Spinal cord (tissue), 10 donors: ENCODE measurements around the gene DHX36. TPM values are rescaled to one million over a fixed set of nuclear protein-coding genes. Genes with fewer than 3 reads are reported as not detected.

Experiments
- DNase-seq, 6 donors: peaks; one replicate each; pipeline versions ENCODE4 v3.0.0 to v3.0.0-alpha.2; 2013 to 2015; ENCODE audit warnings: low spot score in 6 of 6, low read depth in 4 of 6
- H3K27ac ChIP-seq: one replicate; pipeline ENCODE4 v1.5.1; 2013; ENCODE audit warnings: low read depth, low read length, control low read depth
- H3K27me3 ChIP-seq: one replicate; pipeline ENCODE4 v1.6.1; 2013; ENCODE audit warnings: low read length; ENCODE audit not compliant: control insufficient read depth, insufficient read depth
- H3K36me3 ChIP-seq: one replicate; pipeline ENCODE4 v1.6.1; 2013; ENCODE audit warnings: low read length; ENCODE audit not compliant: control insufficient read depth, insufficient read depth
- H3K4me1 ChIP-seq: one replicate; pipeline ENCODE4 v1.6.1; 2013; ENCODE audit warnings: low read length; ENCODE audit not compliant: control insufficient read depth, insufficient read depth
- H3K4me3 ChIP-seq: one replicate; pipeline ENCODE4 v1.5.1; 2013; ENCODE audit warnings: low read depth, low read length, control low read depth
- H3K9me3 ChIP-seq: one replicate; pipeline ENCODE4 v1.6.1; 2013; ENCODE audit warnings: low read length; ENCODE audit not compliant: control insufficient read depth, insufficient read depth
- WGBS: methylation state at CpG from one replicate; pipeline ENCODE4 v1.1.5; 2013; ENCODE audit warnings: missing lambda C conversion rate; ENCODE audit not compliant: insufficient coverage; 5-methylcytosine and 5-hydroxymethylcytosine counted together
- polyA plus RNA-seq, 2 donors: library from polyadenylated mRNA; unstranded; fragments of 120-200 nt; gene quantifications; one replicate each; pipeline ENCODE4 v1.2.1, GENCODE V29; 2013; ENCODE audit not compliant: insufficient read length in 2 of 2
- total RNA-seq, 2 donors: library from RNA; depleted of rRNA in 1 of 2; stranded (reverse); fragments of 120-200 nt in 1 of 2; fragments of >200 nt in 1 of 2; gene quantifications; one replicate each; pipeline versions ENCODE4 v1.2.3 to v1.2.4, GENCODE V29; 2013 to 2014
- donor health status: healthy.

The DHX36 gene
- total and polyA plus RNA-seq, 4 donors, result 70.2 to 135 (median 80.9) TPM

- Histone ChIP-seq H3K4me3 (no peak overlapping the region), H3K36me3 (peaks cover 5% of the 10 kb centered on the region), H3K4me1 (peaks cover 11% of the 10 kb centered on the region), H3K27ac (no peak overlapping the region), H3K27me3 (no peaks in the 10 kb centered on the region), H3K9me3 (no peaks in the 10 kb centered on the region)
- 92% methylated on average over 3 of the region's 3 CpGs for WGBS
- DNase-seq, result no peak
Measured at GRCh38 chr3:154251610-154252009, 72.7 kb downstream of the DHX36 start.

DNA sequence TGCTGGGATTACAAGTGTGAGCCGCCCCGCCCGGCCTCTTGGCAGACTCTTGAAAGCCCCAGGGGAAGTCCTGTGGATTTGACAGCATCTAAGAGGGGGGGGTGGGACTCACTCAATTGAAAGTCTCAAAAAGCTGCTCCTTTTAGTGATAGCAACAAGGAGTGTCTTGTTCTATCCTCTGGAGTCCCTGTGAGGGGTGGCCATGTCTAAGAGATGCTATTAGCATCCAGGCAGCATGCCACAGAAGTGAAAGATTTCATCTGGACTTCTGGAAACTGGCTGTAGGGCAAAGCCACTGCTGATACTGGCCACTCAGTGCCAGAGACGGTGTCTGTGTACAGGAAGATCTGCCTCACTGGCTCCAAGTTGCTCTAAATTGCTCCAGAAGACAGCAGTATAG lies 74.0 kb downstream of the DHX36 start:
- DNase-seq, result peak in 4 of 6 donors; percentile 15 to 70 (median 41)
- WGBS, result 39% methylated on average over 4 of the region's 4 CpGs

GRCh38 chr3:154247806-154248415 lies 76.4 kb downstream of the DHX36 start:
- Histone ChIP-seq H3K4me1 (peaks cover 9% of the 10 kb centered on the region), H3K9me3 (no peaks in the 10 kb centered on the region), H3K4me3 (no peak overlapping the region), H3K27me3 (no peaks in the 10 kb centered on the region), H3K36me3 (no peaks in the 10 kb centered on the region), H3K27ac (peak overlapping the region; percentile 62)
- no CpG with 5 or more reads among the region's 2 CpGs for WGBS
- peak; percentile 29 to 86 (median 51) for DNase-seq

More for the DNA sequence above, 74.0 kb downstream of the DHX36 start:
- no peaks in the 10 kb centered on the region for H3K27me3 ChIP-seq
- no peaks in the 10 kb centered on the region for H3K9me3 ChIP-seq
- H3K4me1 ChIP-seq, result peaks cover 11% of the 10 kb centered on the region
- H3K4me3 ChIP-seq, result no peak overlapping the region
- H3K27ac ChIP-seq, result no peak overlapping the region
- H3K36me3 ChIP-seq, result peaks cover 5% of the 10 kb centered on the region

DNA sequence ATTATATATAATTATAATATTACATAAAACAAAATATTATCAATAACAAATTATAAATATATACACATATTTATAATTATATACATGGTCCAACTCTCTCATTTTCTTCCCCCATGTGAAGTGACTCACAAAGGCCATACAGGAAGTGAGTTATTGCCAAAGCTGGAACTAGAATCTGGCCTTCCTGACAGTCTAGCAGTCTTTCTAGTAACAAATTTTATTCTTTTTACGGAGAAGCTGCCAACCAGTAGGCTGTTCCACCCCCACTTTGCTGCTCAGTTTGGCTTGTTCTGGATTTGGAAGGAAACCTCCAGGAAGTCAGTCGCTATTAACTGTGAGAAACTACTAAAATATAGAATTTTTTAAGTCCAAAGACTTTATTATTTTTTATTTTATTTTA lies 79.6 kb downstream of the DHX36 start:
- WGBS, result no CpG with 5 or more reads among the region's 2 CpGs
- no peak overlapping the region for H3K27ac ChIP-seq
- no peak for DNase-seq
- no peaks in the 10 kb centered on the region for H3K36me3 ChIP-seq
- no peak overlapping the region for H3K4me3 ChIP-seq
- peaks cover 3% of the 10 kb centered on the region for H3K4me1 ChIP-seq
- H3K27me3 ChIP-seq, result no peaks in the 10 kb centered on the region
- no peaks in the 10 kb centered on the region for H3K9me3 ChIP-seq

GRCh38 chr3:154243353-154243752 lies 80.9 kb downstream of the DHX36 start:
- Histone ChIP-seq H3K9me3 (no peaks in the 10 kb centered on the region), H3K27me3 (no peaks in the 10 kb centered on the region), H3K4me1 (peaks cover 3% of the 10 kb centered on the region), H3K4me3 (no peak overlapping the region), H3K27ac (peak overlapping the region; percentile 4), H3K36me3 (no peaks in the 10 kb centered on the region)
- 83% methylated on average over 1 of the region's 2 CpGs for WGBS
- DNase-seq, result peak in 1 of 6 donors; percentile 41

DNA sequence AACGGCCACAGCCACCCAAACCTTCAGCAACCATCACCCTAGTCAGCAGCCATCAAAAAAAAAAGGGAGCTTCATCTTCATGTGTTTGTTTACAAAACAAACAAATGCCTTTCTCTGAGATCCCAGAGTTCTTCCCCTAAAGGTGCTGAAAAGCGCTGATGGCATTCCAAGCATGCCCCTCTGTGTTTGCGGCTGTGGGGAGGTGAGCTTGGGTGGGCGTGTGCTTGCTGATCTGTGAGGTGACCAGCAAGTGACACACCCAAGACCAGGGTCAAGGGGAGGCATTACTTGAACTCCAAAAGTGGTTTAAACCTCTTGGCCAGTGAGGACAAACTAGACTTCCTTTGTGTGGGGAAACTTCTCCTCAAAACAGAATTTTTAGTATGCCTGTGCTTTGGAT lies 81.5 kb downstream of the DHX36 start:
- Histone ChIP-seq H3K36me3 (no peaks in the 10 kb centered on the region), H3K4me3 (no peak overlapping the region), H3K27ac (peak overlapping the region; percentile 4), H3K27me3 (no peaks in the 10 kb centered on the region), H3K4me1 (peaks cover 3% of the 10 kb centered on the region), H3K9me3 (no peaks in the 10 kb centered on the region)
- no peak for DNase-seq
- WGBS, result 65% methylated on average over 3 of the region's 4 CpGs

- no peaks in the 10 kb centered on the region for H3K9me3 ChIP-seq
- H3K27me3 ChIP-seq, result no peaks in the 10 kb centered on the region
- no peak overlapping the region for H3K4me3 ChIP-seq
- H3K36me3 ChIP-seq, result no peaks in the 10 kb centered on the region
- H3K4me1 ChIP-seq, result peaks cover 3% of the 10 kb centered on the region
- H3K27ac ChIP-seq, result no peak overlapping the region
- WGBS, result 92% methylated on average over 5 of the region's 5 CpGs
- DNase-seq, result no peak
Measured at GRCh38 chr3:154241496-154241895, 82.8 kb downstream of the DHX36 start.

DNA sequence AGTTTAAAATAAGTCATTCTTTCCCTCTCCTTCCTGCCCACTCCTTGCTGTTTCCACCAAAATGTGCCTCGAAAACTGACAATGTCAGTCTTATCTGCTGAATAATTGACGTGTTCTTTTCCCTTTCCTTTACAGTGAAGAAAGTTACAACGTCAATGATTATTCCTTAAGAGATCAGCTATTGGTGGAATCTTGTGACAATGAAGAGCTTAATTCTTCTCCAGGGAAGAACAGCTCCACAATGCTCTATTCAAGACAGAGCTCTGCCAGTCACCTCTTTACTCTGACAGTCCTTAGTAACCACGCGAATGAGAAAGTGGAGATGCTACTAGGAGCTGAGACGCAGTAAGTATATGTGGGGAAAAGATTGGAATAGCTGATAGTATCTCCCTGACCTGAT lies 84.1 kb downstream of the DHX36 start:
- Histone ChIP-seq H3K27me3 (no peaks in the 10 kb centered on the region), H3K4me1 (peaks cover 3% of the 10 kb centered on the region), H3K27ac (no peak overlapping the region), H3K9me3 (no peaks in the 10 kb centered on the region), H3K36me3 (no peaks in the 10 kb centered on the region), H3K4me3 (no peak overlapping the region)
- DNase-seq, result no peak
- no CpG with 5 or more reads among the region's 6 CpGs for WGBS

DNA sequence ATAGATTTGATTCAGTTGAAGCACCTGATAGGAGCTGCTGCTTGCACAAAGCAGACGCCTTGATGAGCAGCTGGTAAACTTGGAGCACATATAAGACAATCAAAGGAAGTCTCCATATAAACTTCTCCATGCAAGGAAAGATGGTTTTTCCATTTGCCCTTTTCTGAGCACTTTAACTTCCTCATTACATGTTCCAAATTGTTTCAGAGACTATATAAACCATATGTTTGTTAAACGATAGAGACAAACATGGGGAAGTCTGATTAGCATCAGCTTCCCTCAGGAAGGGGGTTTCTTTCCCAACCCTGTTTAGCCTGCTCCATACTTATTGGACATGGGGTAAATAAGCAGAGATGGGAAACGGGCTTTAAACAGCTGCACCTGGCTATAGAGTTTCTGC lies 88.0 kb downstream of the DHX36 start:
- no peaks in the 10 kb centered on the region for H3K36me3 ChIP-seq
- no peak overlapping the region for H3K27ac ChIP-seq
- H3K27me3 ChIP-seq, result no peaks in the 10 kb centered on the region
- H3K9me3 ChIP-seq, result no peaks in the 10 kb centered on the region
- H3K4me1 ChIP-seq, result no peaks in the 10 kb centered on the region
- WGBS, result no CpG with 5 or more reads among the region's 3 CpGs
- H3K4me3 ChIP-seq, result no peak overlapping the region
- no peak for DNase-seq

DNA sequence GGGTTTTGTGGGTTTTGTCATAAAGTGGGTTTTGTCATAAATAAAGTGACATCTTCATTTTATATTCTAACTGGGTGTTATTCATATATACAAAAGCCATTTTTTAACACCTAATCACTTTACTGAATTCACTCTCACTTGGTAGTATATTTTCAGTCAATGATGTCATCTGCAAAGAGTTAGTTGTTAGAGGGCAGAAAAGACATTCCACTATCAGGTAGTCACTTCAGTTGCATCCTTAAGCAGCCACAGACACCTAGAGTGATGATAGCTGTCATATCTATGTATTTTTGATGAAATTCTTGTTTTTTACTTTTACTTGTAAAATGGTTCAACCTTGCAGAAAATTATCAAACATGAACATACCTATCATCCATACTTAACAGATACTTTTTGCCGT lies 89.0 kb downstream of the DHX36 start:
- H3K9me3 ChIP-seq, result no peaks in the 10 kb centered on the region
- H3K4me1 ChIP-seq, result no peaks in the 10 kb centered on the region
- 100% methylated on average over 1 of the region's 1 CpG for WGBS
- no peaks in the 10 kb centered on the region for H3K27me3 ChIP-seq
- no peak for DNase-seq
- no peaks in the 10 kb centered on the region for H3K36me3 ChIP-seq
- H3K27ac ChIP-seq, result no peak overlapping the region
- no peak overlapping the region for H3K4me3 ChIP-seq
